HepG2 (cell line): ENCODE data around the gene NFATC3. TPM values are rescaled to one million over a fixed set of nuclear protein-coding genes. Genes with fewer than 3 reads are reported as not detected.
A peak's percentile ranks its signal among the peaks of the same experiment; 100 is the strongest.

Experiments used
- FOXA3 ChIP-seq: IDR thresholded peaks from 2 replicates; pipeline ENCODE4 v1.6.1; 2016; ENCODE audit warnings: missing genetic modification reagents, missing compliant biosample characterization
- GPN1 ChIP-seq: sonication (generic); formaldehyde crosslinking; IDR thresholded peaks from 2 replicates; pipeline ENCODE4 v1.5.1; 2020; ENCODE audit warnings: missing genetic modification reagents, borderline replicate concordance
- KAT8 ChIP-seq: IDR thresholded peaks from 2 replicates; pipeline ENCODE4 v1.6.1; 2016; ENCODE audit warnings: missing genetic modification reagents, missing compliant biosample characterization
- RAD51 ChIP-seq: fragments of 450-650 bp; IDR thresholded peaks from 2 replicates; pipeline ENCODE4 v1.6.1; 2016; ENCODE audit warnings: borderline replicate concordance
- RFX3 ChIP-seq: IDR thresholded peaks from 2 replicates; pipeline ENCODE4 v1.6.1; 2016; ENCODE audit warnings: missing biosample characterization, missing genetic modification reagents
- SNRNP70 ChIP-seq: fragments of 200-400 bp; formaldehyde crosslinking; IDR thresholded peaks from 2 replicates; pipeline ENCODE4 v1.6.1; 2017; ENCODE audit warnings: mild to moderate bottlenecking, low read depth, low read length, moderate library complexity
- ZC3H4 ChIP-seq: sonication (generic); formaldehyde crosslinking; IDR thresholded peaks from 2 replicates; pipeline ENCODE4 v1.4.0; 2020; ENCODE audit warnings: missing genetic modification reagents, borderline replicate concordance
- ZNF17 ChIP-seq: sonication (generic); formaldehyde crosslinking; IDR thresholded peaks from 2 replicates; pipeline ENCODE4 v1.5.0; 2020; ENCODE audit warnings: mild to moderate bottlenecking, missing genetic modification reagents
- ZNF546 ChIP-seq: sonication (generic); formaldehyde crosslinking; conservative IDR thresholded peaks from 2 replicates; pipeline ENCODE4 v1.8.1; 2023; ENCODE audit warnings: mild to moderate bottlenecking, missing genetic modification reagents
- ZNF550 ChIP-seq: sonication (generic); formaldehyde crosslinking; IDR thresholded peaks from 2 replicates; pipeline ENCODE4 v1.4.0; 2020; ENCODE audit warnings: mild to moderate bottlenecking, missing genetic modification reagents, borderline replicate concordance
- ZNF577 ChIP-seq: sonication (generic); formaldehyde crosslinking; IDR thresholded peaks from 2 replicates; pipeline ENCODE4 v1.4.0; 2020; ENCODE audit warnings: mild to moderate bottlenecking, low read depth, missing genetic modification reagents, borderline replicate concordance
- ZZZ3 ChIP-seq: sonication (generic); formaldehyde crosslinking; IDR thresholded peaks from 2 replicates; pipeline ENCODE4 v1.4.0; 2020; ENCODE audit warnings: missing genetic modification reagents, mild to moderate bottlenecking, borderline replicate concordance
- polyA plus RNA-seq, 8 experiments: library from polyadenylated mRNA; depleted of rRNA in 3 of 8; stranded (reverse) in 7 of 8; unstranded in 1 of 8; fragments of >200 nt; fragmentation: Illumina TruSeq in 4 of 8; extraction: Trizol in 4 of 8; gene quantifications; 2 replicates each; pipeline versions ENCODE4 v1.2.1 to v1.2.3, GENCODE V29; 2011 to 2016; ENCODE audit warnings: low read depth in 4 of 8, missing spikeins in 1 of 8, mixed read lengths in 1 of 8; ENCODE audit not compliant: insufficient read depth in 1 of 8
- total RNA-seq, 5 experiments: library from RNA; depleted of rRNA; stranded (reverse); fragments of >200 nt; fragmentation: Illumina TruSeq; extraction: Trizol; gene quantifications; 2 replicates each; pipeline ENCODE4 v1.2.3, GENCODE V29; 2016; ENCODE audit warnings: low read depth in 1 of 5
- TF ChIP-seq, protein P1 (sequence below): sonication (generic); formaldehyde crosslinking; IDR thresholded peaks from 2 replicates; pipeline ENCODE4 v1.5.1; 2020; ENCODE audit warnings: missing genetic modification reagents, mild to moderate bottlenecking, borderline replicate concordance
- TF ChIP-seq, protein P2 (sequence below): IDR thresholded peaks from 2 replicates; pipeline ENCODE4 v1.6.1; 2016; ENCODE audit warnings: mild to moderate bottlenecking
- TF ChIP-seq, protein P3 (sequence below): sonication (generic); formaldehyde crosslinking; IDR thresholded peaks from 2 replicates; pipeline ENCODE4 v1.5.0; 2020; ENCODE audit warnings: missing genetic modification reagents
- TF ChIP-seq, protein P4 (sequence below): sonication (generic); formaldehyde crosslinking; IDR thresholded peaks from 2 replicates; pipeline ENCODE4 v1.4.0; 2020; ENCODE audit warnings: mild to moderate bottlenecking, missing genetic modification reagents
- TF ChIP-seq, protein P5 (sequence below): sonication (generic); formaldehyde crosslinking; IDR thresholded peaks from 2 replicates; pipeline ENCODE4 v1.9.0; 2021; ENCODE audit warnings: mild to moderate bottlenecking, missing genetic modification reagents

The NFATC3 gene
- total and polyA plus RNA-seq, 2 of the 13 experiments (the other 11 are each of a cell fraction or from before 2014, with no cell fraction given), result 52.6 to 62.7 TPM

DNA sequence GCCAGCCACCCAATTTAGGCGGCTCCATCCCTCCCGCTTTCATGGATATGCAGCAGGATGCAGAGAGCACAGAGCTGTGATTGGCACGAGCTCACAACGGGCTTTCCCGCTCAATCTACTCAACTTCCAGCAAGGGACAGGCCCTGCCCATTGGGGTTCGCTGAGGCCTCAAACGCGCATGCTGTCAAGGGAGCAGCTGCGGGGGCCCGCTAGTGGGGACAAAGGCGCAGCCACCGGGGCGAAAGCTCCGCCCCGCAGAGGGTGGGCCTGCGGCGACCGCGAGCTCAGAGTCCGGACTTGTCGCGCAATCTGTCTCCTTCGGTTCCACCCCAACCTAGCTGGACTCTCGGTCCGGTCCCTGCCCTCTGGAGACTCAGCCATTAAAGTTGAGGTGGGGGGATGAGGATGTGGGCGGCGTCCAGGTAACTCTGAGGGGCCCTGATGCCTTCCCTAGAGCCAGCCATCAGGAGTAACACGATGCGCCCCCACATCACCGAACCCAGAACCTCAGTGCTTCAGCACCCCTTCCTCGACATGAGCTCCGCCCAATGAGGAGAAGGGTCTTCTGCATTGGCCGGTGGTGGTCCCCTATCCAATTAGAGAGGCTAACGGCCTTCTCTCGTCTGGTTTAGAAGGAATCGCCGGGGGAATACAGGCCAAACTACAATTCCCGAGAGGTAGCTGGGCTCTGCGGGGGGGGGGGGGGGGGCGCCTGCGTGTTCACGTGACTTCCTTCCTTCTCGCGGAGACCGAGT lies 489 bp upstream of the NFATC3 start (continued):
- no peak; the same call in 1 of the 2 replicates for TF ChIP-seq GPN1 (CRISPR knock-in tag)
- TF ChIP-seq, protein P1, sequence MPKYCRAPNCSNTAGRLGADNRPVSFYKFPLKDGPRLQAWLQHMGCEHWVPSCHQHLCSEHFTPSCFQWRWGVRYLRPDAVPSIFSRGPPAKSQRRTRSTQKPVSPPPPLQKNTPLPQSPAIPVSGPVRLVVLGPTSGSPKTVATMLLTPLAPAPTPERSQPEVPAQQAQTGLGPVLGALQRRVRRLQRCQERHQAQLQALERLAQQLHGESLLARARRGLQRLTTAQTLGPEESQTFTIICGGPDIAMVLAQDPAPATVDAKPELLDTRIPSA (CRISPR knock-in tag), result no peak; the same call in 1 of the 2 replicates
- TF ChIP-seq ZZZ3 (CRISPR knock-in tag), result peak; percentile 76; the same call in 1 of the 2 replicates
- peak; percentile 91 for TF ChIP-seq KAT8 (CRISPR knock-in tag)
- 0 out of 2 replicates have a peak, but pooled peaks have one; percentile 59 for TF ChIP-seq ZNF550 (CRISPR knock-in tag)
- TF ChIP-seq, protein P2, sequence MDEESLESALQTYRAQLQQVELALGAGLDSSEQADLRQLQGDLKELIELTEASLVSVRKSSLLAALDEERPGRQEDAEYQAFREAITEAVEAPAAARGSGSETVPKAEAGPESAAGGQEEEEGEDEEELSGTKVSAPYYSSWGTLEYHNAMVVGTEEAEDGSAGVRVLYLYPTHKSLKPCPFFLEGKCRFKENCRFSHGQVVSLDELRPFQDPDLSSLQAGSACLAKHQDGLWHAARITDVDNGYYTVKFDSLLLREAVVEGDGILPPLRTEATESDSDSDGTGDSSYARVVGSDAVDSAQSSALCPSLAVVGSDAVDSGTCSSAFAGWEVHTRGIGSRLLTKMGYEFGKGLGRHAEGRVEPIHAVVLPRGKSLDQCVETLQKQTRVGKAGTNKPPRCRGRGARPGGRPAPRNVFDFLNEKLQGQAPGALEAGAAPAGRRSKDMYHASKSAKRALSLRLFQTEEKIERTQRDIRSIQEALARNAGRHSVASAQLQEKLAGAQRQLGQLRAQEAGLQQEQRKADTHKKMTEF (CRISPR knock-in tag), result peak; percentile 96
- TF ChIP-seq ZC3H4, result peak; percentile 89
- peak; percentile 71 for TF ChIP-seq FOXA3 (CRISPR knock-in tag)
- TF ChIP-seq, protein P3, sequence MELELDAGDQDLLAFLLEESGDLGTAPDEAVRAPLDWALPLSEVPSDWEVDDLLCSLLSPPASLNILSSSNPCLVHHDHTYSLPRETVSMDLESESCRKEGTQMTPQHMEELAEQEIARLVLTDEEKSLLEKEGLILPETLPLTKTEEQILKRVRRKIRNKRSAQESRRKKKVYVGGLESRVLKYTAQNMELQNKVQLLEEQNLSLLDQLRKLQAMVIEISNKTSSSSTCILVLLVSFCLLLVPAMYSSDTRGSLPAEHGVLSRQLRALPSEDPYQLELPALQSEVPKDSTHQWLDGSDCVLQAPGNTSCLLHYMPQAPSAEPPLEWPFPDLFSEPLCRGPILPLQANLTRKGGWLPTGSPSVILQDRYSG (CRISPR knock-in tag), result peak; percentile 92; the same call in 1 of the 2 replicates
- TF ChIP-seq, protein P4, sequence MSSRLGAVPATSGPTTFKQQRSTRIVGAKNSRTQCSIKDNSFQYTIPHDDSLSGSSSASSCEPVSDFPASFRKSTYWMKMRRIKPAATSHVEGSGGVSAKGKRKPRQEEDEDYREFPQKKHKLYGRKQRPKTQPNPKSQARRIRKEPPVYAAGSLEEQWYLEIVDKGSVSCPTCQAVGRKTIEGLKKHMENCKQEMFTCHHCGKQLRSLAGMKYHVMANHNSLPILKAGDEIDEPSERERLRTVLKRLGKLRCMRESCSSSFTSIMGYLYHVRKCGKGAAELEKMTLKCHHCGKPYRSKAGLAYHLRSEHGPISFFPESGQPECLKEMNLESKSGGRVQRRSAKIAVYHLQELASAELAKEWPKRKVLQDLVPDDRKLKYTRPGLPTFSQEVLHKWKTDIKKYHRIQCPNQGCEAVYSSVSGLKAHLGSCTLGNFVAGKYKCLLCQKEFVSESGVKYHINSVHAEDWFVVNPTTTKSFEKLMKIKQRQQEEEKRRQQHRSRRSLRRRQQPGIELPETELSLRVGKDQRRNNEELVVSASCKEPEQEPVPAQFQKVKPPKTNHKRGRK, result 0 out of 2 replicates have a peak, but pooled peaks have one; percentile 75
- TF ChIP-seq ZNF17 (CRISPR knock-in tag), result no peak; the same call in 1 of the 2 replicates
- TF ChIP-seq RFX3 (CRISPR knock-in tag), result no peak
- TF ChIP-seq, protein P5, sequence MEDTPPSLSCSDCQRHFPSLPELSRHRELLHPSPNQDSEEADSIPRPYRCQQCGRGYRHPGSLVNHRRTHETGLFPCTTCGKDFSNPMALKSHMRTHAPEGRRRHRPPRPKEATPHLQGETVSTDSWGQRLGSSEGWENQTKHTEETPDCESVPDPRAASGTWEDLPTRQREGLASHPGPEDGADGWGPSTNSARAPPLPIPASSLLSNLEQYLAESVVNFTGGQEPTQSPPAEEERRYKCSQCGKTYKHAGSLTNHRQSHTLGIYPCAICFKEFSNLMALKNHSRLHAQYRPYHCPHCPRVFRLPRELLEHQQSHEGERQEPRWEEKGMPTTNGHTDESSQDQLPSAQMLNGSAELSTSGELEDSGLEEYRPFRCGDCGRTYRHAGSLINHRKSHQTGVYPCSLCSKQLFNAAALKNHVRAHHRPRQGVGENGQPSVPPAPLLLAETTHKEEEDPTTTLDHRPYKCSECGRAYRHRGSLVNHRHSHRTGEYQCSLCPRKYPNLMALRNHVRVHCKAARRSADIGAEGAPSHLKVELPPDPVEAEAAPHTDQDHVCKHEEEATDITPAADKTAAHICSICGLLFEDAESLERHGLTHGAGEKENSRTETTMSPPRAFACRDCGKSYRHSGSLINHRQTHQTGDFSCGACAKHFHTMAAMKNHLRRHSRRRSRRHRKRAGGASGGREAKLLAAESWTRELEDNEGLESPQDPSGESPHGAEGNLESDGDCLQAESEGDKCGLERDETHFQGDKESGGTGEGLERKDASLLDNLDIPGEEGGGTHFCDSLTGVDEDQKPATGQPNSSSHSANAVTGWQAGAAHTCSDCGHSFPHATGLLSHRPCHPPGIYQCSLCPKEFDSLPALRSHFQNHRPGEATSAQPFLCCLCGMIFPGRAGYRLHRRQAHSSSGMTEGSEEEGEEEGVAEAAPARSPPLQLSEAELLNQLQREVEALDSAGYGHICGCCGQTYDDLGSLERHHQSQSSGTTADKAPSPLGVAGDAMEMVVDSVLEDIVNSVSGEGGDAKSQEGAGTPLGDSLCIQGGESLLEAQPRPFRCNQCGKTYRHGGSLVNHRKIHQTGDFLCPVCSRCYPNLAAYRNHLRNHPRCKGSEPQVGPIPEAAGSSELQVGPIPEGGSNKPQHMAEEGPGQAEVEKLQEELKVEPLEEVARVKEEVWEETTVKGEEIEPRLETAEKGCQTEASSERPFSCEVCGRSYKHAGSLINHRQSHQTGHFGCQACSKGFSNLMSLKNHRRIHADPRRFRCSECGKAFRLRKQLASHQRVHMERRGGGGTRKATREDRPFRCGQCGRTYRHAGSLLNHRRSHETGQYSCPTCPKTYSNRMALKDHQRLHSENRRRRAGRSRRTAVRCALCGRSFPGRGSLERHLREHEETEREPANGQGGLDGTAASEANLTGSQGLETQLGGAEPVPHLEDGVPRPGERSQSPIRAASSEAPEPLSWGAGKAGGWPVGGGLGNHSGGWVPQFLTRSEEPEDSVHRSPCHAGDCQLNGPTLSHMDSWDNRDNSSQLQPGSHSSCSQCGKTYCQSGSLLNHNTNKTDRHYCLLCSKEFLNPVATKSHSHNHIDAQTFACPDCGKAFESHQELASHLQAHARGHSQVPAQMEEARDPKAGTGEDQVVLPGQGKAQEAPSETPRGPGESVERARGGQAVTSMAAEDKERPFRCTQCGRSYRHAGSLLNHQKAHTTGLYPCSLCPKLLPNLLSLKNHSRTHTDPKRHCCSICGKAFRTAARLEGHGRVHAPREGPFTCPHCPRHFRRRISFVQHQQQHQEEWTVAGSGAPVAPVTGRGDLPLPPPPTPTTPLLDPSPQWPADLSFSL (CRISPR knock-in tag), result no peak
- no peak for TF ChIP-seq SNRNP70
- TF ChIP-seq ZNF577, result peak; percentile 96; the same call in 1 of the 2 replicates
- TF ChIP-seq ZNF546, result peak; percentile 93; the same call in 1 of the 2 replicates
- no peak for TF ChIP-seq RAD51
